Left hindlimb (tissue), 1 donor: Measurements from ENCODE around the gene AMY1B.
"Not testable (repeated sequence)": the region's sequence is repeated elsewhere in the genome, so short reads cannot be mapped to it uniquely, and the experiment has no call there.

Experiments used
- DNase-seq: peaks from one replicate; pipeline ENCODE4 v3.0.0-alpha.2; 2018

The AMY1B gene

GRCh38 chr1:103696110-103696509 lies at the start of gene AMY1B:
Gene AMY1B (minus strand): TSS chr1:103696210. CDS start chr1:103695639, 571 bp downstream.
- DNase-seq: not testable (repeated sequence)

- not testable (repeated sequence) for DNase-seq
Observed at GRCh38 chr1:103745040-103745439, 49.0 kb upstream of the AMY1B start.

GRCh38 chr1:103744449-103744848 lies 48.4 kb upstream of the AMY1B start:
- DNase-seq: not testable (repeated sequence)

GRCh38 chr1:103738031-103738430 lies 42.0 kb upstream of the AMY1B start:
- not testable (repeated sequence) for DNase-seq

GRCh38 chr1:103735334-103735733 lies 39.3 kb upstream of the AMY1B start:
- DNase-seq: not testable (repeated sequence)

- not testable (repeated sequence) for DNase-seq
Observed at GRCh38 chr1:103721473-103721872, 25.5 kb upstream of the AMY1B start.

GRCh38 chr1:103717404-103717803 lies 21.4 kb upstream of the AMY1B start:
- DNase-seq: not testable (repeated sequence)

GRCh38 chr1:103710381-103710780 lies 14.4 kb upstream of the AMY1B start:
- DNase-seq: not testable (repeated sequence)

GRCh38 chr1:103707670-103708069 lies 11.7 kb upstream of the AMY1B start:
- DNase-seq: not testable (repeated sequence)

GRCh38 chr1:103701256-103701655 lies 5.2 kb upstream of the AMY1B start:
- DNase-seq: not testable (repeated sequence)

- not testable (repeated sequence) for DNase-seq
Observed at GRCh38 chr1:103700669-103701068, 4.7 kb upstream of the AMY1B start.

- DNase-seq: not testable (repeated sequence)
Observed at GRCh38 chr1:103697430-103697829, 1.4 kb upstream of the AMY1B start.

GRCh38 chr1:103676335-103676734 lies 19.7 kb downstream of the AMY1B start:
- DNase-seq: not testable (repeated sequence)

- DNase-seq: not testable (repeated sequence)
Observed at GRCh38 chr1:103655460-103655859, 40.5 kb downstream of the AMY1B start, which contains the start of gene AMY1A. Gene AMY1A (plus strand): TSS chr1:103655760. CDS start chr1:103656331, 571 bp downstream.

GRCh38 chr1:103654133-103654532 lies 41.9 kb downstream of the AMY1B start:
- DNase-seq: not testable (repeated sequence)

- DNase-seq: not testable (repeated sequence)
Observed at GRCh38 chr1:103650889-103651288, 45.1 kb downstream of the AMY1B start.

GRCh38 chr1:103650305-103650704 lies 45.7 kb downstream of the AMY1B start:
- DNase-seq: not testable (repeated sequence)

- not testable (repeated sequence) for DNase-seq
Observed at GRCh38 chr1:103643908-103644307, 52.1 kb downstream of the AMY1B start.

- DNase-seq: not testable (repeated sequence)
Observed at GRCh38 chr1:103641194-103641593, 54.8 kb downstream of the AMY1B start.
